Cardiac fibroblast (primary cell): ENCODE data around the gene SLC22A4.

Experiments
- DNase-seq, 2 donors: peaks; one replicate each; pipeline versions ENCODE4 v3.0.0 to v3.0.0-alpha.2; 2010; ENCODE audit warnings: low read depth in 2 of 2
- H3K4me3 ChIP-seq, 2 donors: replicated peaks in 1 of 2; 1 replicate in 1 of 2; 2 replicates in 1 of 2; pipeline ENCODE4 v1.5.1; 2011; ENCODE audit warnings: low read depth in 2 of 2, low read length in 2 of 2, mild to moderate bottlenecking in 2 of 2, moderate library complexity in 1 of 2
- TF ChIP-seq, protein P1 (sequence below): IDR thresholded peaks from one replicate; pipeline ENCODE4 v1.5.1; 2011; ENCODE audit warnings: low read depth, mild to moderate bottlenecking, low read length, inconsistent platforms

Gene SLC22A4

DNA sequence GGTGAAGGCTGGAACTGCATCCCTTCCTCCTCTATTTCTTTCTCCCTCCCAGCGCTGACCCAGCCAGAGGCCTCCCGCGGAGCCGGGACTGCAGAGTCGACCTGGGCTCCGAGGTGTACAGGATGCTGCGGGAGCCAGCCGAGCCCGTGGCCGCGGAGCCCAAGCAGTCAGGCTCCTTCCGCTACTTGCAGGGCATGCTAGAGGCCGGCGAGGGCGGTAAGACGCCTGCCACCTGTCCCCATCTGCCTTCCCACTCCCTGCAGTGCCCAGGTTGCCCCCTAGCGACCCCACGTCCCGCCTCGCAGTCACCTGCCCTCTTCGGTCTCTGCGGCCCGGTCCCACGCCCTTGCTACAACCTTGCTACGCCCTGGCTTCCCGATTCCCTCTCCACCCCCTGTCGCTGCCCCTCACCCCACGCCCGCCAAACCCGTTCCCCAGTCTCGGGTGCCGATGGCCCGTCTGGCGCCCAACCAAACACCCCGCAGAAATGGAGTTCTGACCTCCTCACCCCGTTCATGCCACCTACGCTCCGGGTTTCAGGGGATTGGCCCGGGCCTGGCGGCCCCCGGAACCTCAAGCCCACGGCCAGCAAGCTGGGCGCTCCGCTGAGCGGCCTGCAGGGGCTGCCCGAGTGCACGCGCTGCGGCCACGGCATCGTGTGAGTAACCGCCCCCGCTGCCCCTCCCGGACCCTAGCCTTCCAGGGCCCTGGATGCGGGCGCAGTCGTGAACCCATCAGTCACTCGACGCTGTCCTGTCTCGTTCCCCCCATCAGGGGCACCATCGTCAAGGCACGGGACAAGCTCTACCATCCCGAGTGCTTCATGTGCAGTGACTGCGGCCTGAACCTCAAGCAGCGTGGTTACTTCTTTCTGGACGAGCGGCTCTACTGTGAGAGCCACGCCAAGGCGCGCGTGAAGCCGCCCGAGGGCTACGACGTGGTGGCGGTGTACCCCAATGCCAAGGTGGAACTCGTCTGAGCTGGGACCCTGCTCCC, 22.6 kb upstream of the SLC22A4 start:
- TF ChIP-seq, protein P1, sequence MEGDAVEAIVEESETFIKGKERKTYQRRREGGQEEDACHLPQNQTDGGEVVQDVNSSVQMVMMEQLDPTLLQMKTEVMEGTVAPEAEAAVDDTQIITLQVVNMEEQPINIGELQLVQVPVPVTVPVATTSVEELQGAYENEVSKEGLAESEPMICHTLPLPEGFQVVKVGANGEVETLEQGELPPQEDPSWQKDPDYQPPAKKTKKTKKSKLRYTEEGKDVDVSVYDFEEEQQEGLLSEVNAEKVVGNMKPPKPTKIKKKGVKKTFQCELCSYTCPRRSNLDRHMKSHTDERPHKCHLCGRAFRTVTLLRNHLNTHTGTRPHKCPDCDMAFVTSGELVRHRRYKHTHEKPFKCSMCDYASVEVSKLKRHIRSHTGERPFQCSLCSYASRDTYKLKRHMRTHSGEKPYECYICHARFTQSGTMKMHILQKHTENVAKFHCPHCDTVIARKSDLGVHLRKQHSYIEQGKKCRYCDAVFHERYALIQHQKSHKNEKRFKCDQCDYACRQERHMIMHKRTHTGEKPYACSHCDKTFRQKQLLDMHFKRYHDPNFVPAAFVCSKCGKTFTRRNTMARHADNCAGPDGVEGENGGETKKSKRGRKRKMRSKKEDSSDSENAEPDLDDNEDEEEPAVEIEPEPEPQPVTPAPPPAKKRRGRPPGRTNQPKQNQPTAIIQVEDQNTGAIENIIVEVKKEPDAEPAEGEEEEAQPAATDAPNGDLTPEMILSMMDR, result no peak
- no peak overlapping the region for H3K4me3 ChIP-seq
- no peak for DNase-seq

DNA sequence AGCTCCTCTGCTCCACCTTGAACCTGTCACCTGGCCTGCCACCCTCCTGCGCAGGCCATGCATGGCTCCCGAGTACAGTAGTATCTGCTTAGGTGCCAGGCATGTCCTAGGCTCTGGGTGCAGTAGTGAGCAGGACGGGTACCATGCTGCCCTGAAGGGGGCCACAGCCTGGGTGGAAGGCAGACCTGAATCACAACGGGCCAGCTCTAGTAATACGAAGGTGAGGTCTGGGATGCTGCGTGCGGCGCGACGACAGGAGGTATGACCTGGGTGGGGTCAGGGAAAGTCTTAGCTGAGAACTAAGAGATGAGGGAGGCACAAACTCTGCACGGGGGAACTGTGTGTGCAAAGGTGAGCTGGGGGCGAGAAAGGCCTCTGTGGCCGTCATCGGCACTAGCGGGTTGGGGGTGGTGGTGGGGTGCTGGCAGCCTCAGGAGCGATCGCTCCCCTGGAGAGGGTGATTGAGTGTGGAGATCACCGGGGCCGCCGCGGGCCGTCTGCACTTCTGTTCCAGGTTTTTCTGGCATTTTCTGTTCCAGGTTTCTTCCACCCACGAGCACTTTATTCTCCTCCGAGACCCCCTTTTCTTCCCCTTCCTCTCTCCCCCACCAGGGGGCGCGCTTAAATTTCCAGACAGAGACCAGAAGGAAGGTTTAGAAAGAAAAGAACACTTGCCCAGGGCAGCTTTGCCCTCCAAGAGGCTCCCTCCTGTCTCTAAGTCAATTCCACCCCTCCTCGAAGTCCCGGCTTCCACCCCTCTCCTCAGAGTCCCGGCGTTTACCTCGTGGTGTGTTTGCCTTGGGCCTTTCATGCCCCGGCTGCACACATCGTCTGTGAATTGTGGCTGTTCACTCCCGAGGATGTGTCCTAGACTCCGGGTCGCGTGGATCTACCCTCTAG, 21.6 kb upstream of the SLC22A4 start:
- peak; percentile 65 to 71 for DNase-seq
- TF ChIP-seq, protein P1, result peak; percentile 85
- no peak overlapping the region for H3K4me3 ChIP-seq

DNA sequence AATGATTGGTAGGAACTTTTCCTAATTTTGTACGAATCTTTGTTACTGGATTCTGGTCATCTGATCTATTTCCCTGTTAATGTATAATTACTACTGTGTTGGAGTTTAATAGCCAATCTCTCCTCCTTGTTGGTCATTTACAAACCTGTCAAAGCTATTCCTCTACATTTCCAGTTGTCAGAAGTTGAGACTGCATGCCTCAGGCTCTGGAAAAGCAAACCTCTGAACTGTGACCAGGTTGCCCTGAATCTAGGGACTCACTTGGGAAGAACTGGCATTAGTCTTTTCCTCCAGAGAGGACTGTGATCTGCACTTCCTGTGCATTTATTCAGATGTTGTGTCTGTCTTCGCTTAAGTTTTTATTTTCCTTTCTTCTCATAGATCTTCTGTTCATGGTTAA, 20.6 kb upstream of the SLC22A4 start:
- no peak for DNase-seq
- no peak overlapping the region for H3K4me3 ChIP-seq
- TF ChIP-seq, protein P1, result no peak

DNA sequence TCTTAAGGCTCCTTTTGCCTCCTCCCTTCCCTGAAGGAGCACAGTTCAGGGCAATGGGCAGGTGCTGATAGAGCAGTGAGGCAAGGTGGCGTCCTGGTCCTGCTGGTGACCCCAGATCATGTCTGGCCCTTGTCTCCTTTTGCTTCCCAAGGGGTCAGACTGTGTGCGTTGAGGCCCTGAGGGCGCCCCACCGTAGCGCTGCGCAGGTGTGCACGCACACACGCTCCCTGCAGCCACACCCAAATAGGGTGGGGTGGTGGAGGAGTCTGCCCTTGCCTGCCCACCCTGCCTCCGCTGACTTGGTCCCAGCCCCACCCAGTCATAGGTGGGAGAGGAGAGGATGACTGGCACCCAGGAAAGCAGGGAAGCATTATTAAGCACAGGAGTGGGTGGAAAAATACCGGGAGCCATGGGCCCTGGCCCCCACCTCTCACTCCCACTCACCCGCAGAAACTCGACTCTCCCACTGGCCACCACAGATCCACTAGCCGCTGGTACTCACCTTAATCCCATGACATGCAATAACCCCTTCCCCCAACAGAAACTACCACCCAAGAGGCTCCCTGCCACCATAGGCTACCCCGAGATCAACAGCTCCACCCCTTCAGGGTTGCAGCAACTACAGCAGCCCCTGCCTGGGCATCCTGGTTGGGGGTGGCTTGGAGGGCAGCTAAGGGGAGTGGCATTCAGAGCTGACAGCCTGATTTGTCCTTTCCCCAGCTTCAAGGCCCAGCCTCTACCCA, 20.0 kb upstream of the SLC22A4 start:
- DNase-seq, result no peak
- TF ChIP-seq, protein P1, result no peak

DNA sequence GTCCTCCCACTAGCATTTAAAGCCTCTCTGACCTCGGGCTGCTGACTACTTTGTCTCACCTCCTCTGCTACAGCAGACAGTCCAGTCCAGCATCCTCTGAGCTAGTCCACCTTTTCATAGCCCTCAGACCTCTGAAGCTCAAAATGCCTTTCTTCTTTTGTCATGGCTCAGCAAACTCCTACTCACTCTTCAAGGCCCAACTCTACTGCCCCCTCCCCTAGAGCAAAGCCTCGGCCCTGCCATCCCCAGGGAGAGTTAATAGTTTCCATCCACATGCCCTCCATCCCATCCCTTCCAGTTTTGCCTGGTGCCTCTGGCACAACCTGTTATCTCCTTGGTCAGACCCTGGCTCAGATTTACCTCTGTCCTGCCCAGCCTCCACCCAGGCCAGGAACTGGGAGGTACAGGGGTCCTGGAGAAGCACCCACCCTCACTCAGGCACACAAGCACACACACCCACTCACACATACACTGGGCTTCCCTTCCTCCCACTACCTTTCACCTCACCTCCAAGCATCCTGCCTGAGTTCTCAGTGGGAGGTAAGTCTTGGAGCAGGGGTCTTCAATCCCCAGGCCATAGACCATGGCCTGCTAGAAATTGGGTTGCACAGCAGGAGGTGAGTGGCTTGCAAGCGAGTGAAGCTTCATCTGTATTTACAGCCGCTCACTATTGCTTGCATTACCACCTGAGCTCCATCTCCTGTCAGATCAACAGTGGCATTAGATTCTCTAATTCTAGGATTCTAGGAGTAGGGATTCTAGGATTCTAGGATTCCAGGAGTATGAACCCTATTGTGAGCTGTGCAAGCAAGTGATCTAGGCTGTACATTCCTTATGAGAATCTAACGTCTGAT, 18.6 kb upstream of the SLC22A4 start:
- no peak for DNase-seq
- no peak overlapping the region for H3K4me3 ChIP-seq
- TF ChIP-seq, protein P1, result no peak

More for the DNA sequence above, 20.0 kb upstream of the SLC22A4 start:
- no peak overlapping the region for H3K4me3 ChIP-seq
